ENCODE results near the gene SLC2A9. TPM values are rescaled to one million over a fixed set of nuclear protein-coding genes. Genes with fewer than 3 reads are reported as not detected.

The SLC2A9 gene
- total RNA-seq, 2 experiments from 2014 or later, result not detected

GRCh38 chr4:9820343-9820742 lies 201.0 kb downstream of the SLC2A9 start:
- no peaks in the 10 kb centered on the region for H3K9me3 ChIP-seq (ENCODE audit: low read length)
- intact Hi-C loops (cut with micrococcal nuclease; ENCODE audit: unreplicated experiment), result no loop called here
- no peak overlapping the region for H3K4me3 ChIP-seq (ENCODE audit: low read depth, low read length, poor library complexity, severe bottlenecking)
- no peaks in the 10 kb centered on the region for H3K9me2 ChIP-seq (ENCODE audit: insufficient read depth, low read length)
- BruUV-seq (replicated peaks), result no TSS peak
- TF ChIP-seq EZH2phosphoT487 (IDR thresholded peaks at IDR 0.05; ENCODE audit: borderline replicate concordance, low read depth, low read length), result no peak
- TF ChIP-seq, protein P1, sequence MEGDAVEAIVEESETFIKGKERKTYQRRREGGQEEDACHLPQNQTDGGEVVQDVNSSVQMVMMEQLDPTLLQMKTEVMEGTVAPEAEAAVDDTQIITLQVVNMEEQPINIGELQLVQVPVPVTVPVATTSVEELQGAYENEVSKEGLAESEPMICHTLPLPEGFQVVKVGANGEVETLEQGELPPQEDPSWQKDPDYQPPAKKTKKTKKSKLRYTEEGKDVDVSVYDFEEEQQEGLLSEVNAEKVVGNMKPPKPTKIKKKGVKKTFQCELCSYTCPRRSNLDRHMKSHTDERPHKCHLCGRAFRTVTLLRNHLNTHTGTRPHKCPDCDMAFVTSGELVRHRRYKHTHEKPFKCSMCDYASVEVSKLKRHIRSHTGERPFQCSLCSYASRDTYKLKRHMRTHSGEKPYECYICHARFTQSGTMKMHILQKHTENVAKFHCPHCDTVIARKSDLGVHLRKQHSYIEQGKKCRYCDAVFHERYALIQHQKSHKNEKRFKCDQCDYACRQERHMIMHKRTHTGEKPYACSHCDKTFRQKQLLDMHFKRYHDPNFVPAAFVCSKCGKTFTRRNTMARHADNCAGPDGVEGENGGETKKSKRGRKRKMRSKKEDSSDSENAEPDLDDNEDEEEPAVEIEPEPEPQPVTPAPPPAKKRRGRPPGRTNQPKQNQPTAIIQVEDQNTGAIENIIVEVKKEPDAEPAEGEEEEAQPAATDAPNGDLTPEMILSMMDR (conservative IDR thresholded peaks at IDR 0.05; ENCODE audit: low read length), result no peak
- H3K36me3 ChIP-seq (ENCODE audit: insufficient read depth, low read length), result no peaks in the 10 kb centered on the region
- no peak overlapping the region for H3K4me2 ChIP-seq (ENCODE audit: low read length)
- no peak overlapping the region for H3K27ac ChIP-seq (ENCODE audit: low read depth, low read length, poor library complexity, severe bottlenecking)
- no peaks in the 10 kb centered on the region for H4K20me1 ChIP-seq (ENCODE audit: insufficient read depth, low read length)
- no peaks in the 10 kb centered on the region for H3K79me2 ChIP-seq (ENCODE audit: insufficient read depth, low read depth, low read length)
- ChIA-PET POLR2A (no interaction called here), CTCF (ENCODE audit: unreplicated experiment) (no interaction called here)
- no peak for DNase-seq (ENCODE audit: low spot score)
- no peaks in the 10 kb centered on the region for H3K4me1 ChIP-seq (ENCODE audit: insufficient read depth, low read length, poor library complexity, severe bottlenecking)
- no peak overlapping the region for H2AFZ ChIP-seq (ENCODE audit: low read length)

- ChIA-PET CTCF (ENCODE audit: unreplicated experiment) (no interaction called here), POLR2A (no interaction called here)
- Histone ChIP-seq H3K79me2 (ENCODE audit: insufficient read depth, low read depth, low read length) (no peaks in the 10 kb centered on the region), H4K20me1 (ENCODE audit: insufficient read depth, low read length) (no peaks in the 10 kb centered on the region), H3K4me3 (ENCODE audit: low read depth, low read length, poor library complexity, severe bottlenecking) (no peak overlapping the region), H3K9me2 (ENCODE audit: insufficient read depth, low read length) (no peaks in the 10 kb centered on the region), H3K9me3 (ENCODE audit: low read length) (no peaks in the 10 kb centered on the region), H3K4me1 (ENCODE audit: insufficient read depth, low read length, poor library complexity, severe bottlenecking) (no peaks in the 10 kb centered on the region), H3K4me2 (ENCODE audit: low read length) (no peak overlapping the region), H3K27ac (ENCODE audit: low read depth, low read length, poor library complexity, severe bottlenecking) (no peak overlapping the region), H2AFZ (ENCODE audit: low read length) (no peak overlapping the region), H3K36me3 (ENCODE audit: insufficient read depth, low read length) (no peaks in the 10 kb centered on the region)
- no peak for DNase-seq (ENCODE audit: low spot score)
- intact Hi-C loops (cut with micrococcal nuclease; ENCODE audit: unreplicated experiment), result no loop called here
- TF ChIP-seq EZH2phosphoT487 (IDR thresholded peaks at IDR 0.05; ENCODE audit: borderline replicate concordance, low read depth, low read length), result no peak
- TF ChIP-seq, protein P1 (conservative IDR thresholded peaks at IDR 0.05; ENCODE audit: low read length), result no peak
- no TSS peak for BruUV-seq (replicated peaks)
These were observed 205.0 kb downstream of the SLC2A9 start for GRCh38 chr4:9816285-9816684.

- Histone ChIP-seq H3K36me3 (ENCODE audit: insufficient read depth, low read length) (no peaks in the 10 kb centered on the region), H3K27ac (ENCODE audit: low read depth, low read length, poor library complexity, severe bottlenecking) (no peak overlapping the region), H3K4me1 (ENCODE audit: insufficient read depth, low read length, poor library complexity, severe bottlenecking) (no peaks in the 10 kb centered on the region), H2AFZ (ENCODE audit: low read length) (no peak overlapping the region), H3K79me2 (ENCODE audit: insufficient read depth, low read depth, low read length) (no peaks in the 10 kb centered on the region), H3K9me2 (ENCODE audit: insufficient read depth, low read length) (no peaks in the 10 kb centered on the region), H3K9me3 (ENCODE audit: low read length) (no peaks in the 10 kb centered on the region), H3K4me3 (ENCODE audit: low read depth, low read length, poor library complexity, severe bottlenecking) (no peak overlapping the region), H3K4me2 (ENCODE audit: low read length) (no peak overlapping the region), H4K20me1 (ENCODE audit: insufficient read depth, low read length) (no peaks in the 10 kb centered on the region)
- BruUV-seq (replicated peaks), result no TSS peak
- TF ChIP-seq EZH2phosphoT487 (IDR thresholded peaks at IDR 0.05; ENCODE audit: borderline replicate concordance, low read depth, low read length), result no peak
- TF ChIP-seq, protein P1 (conservative IDR thresholded peaks at IDR 0.05; ENCODE audit: low read length), result no peak
- intact Hi-C loops (cut with micrococcal nuclease; ENCODE audit: unreplicated experiment), result no loop called here
- ChIA-PET POLR2A (interaction anchor here (0.6 kb wide), 1 partner anchor 35 kb away, joined by 4 read pairs; no protein-coding TSS in a partner anchor), CTCF (ENCODE audit: unreplicated experiment) (no interaction called here)
- DNase-seq (ENCODE audit: low spot score), result no peak
These were observed 208.6 kb downstream of the SLC2A9 start for GRCh38 chr4:9812501-9813340.

Measured in OCI-LY7 (cell line).